WERI-Rb-1 (cell line): Measurements from ENCODE around the gene DCHS2.

Source experiments
- DNase-seq: peaks from one replicate; pipeline ENCODE4 v3.0.0-alpha.2; 2020
- H3K27ac ChIP-seq: fragments of 250-450 bp; sonication (Bioruptor Pico); 2 replicates; pipeline ENCODE4 v1.5.1; 2020; ENCODE audit warnings: mild to moderate bottlenecking, moderate library complexity
- H3K27me3 ChIP-seq: fragments of 250-450 bp; sonication (Bioruptor Pico); 2 replicates; pipeline ENCODE4 v1.5.1; 2021; ENCODE audit warnings: mild to moderate bottlenecking, low read depth, moderate library complexity; ENCODE audit not compliant: insufficient read depth, severe bottlenecking
- H3K36me3 ChIP-seq: fragments of 250-450 bp; sonication (Bioruptor Pico); 2 replicates; pipeline ENCODE4 v1.5.1; 2020; ENCODE audit warnings: mild to moderate bottlenecking, moderate library complexity
- H3K4me3 ChIP-seq: 2 replicates; pipeline ENCODE4 v1.5.1; 2011; ENCODE audit warnings: low read depth, mild to moderate bottlenecking, control low read depth, low read length
- H3K9me3 ChIP-seq: fragments of 250-450 bp; sonication (Bioruptor Pico); 2 replicates; pipeline ENCODE4 v1.5.1; 2021; ENCODE audit warnings: mild to moderate bottlenecking, moderate library complexity; ENCODE audit not compliant: severe bottlenecking
- TF ChIP-seq, protein P1 (sequence below): IDR thresholded peaks from 2 replicates; pipeline ENCODE4 v1.5.1; 2011; ENCODE audit warnings: low read depth, mild to moderate bottlenecking, control low read depth, inconsistent platforms, low read length

DCHS2 gene

DNA sequence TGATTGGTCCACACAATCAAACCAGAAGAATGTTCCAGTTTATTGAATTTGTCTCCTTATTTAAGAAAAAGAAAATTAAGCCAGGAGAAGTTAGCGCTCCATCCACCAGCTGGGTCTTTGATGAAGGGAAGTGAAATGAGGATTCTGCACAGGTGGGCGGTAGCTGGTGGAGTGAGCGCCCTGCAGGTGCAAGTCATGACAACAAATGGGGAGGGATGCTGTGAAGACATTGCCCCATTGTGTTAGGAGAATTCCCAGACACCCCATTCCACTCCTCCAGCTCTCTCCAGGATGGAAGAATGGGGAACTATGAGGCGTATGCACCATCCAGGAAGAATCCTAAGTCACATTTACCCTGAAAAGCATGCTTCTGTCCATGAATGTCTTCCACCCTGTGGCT, 35.7 kb upstream of the DCHS2 start:
- TF ChIP-seq, protein P1, sequence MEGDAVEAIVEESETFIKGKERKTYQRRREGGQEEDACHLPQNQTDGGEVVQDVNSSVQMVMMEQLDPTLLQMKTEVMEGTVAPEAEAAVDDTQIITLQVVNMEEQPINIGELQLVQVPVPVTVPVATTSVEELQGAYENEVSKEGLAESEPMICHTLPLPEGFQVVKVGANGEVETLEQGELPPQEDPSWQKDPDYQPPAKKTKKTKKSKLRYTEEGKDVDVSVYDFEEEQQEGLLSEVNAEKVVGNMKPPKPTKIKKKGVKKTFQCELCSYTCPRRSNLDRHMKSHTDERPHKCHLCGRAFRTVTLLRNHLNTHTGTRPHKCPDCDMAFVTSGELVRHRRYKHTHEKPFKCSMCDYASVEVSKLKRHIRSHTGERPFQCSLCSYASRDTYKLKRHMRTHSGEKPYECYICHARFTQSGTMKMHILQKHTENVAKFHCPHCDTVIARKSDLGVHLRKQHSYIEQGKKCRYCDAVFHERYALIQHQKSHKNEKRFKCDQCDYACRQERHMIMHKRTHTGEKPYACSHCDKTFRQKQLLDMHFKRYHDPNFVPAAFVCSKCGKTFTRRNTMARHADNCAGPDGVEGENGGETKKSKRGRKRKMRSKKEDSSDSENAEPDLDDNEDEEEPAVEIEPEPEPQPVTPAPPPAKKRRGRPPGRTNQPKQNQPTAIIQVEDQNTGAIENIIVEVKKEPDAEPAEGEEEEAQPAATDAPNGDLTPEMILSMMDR, result no peak
- Histone ChIP-seq H3K27me3 (peaks cover 12% of the 10 kb centered on the region), H3K4me3 (no peak overlapping the region), H3K9me3 (no peaks in the 10 kb centered on the region), H3K36me3 (no peaks in the 10 kb centered on the region), H3K27ac (no peak overlapping the region)
- no peak for DNase-seq

DNA sequence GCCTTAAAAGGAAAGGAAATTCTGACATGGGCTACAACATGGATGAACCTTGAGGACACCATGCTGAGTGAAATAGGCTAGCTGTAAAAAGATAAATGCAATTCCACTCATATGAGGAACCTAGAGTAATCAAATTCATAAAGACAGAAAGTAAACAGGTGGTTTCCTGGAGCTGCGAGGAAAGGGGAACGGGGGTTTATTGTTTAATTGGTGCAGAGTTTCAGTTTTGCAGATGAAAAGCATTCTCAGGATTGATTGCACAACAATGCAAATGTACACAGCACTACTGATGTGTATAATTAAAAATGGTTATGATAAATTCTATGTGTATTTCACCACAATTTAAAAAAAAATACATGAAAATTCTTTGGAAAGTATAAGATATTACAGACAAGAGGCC, 34.6 kb upstream of the DCHS2 start:
- Histone ChIP-seq H3K36me3 (no peaks in the 10 kb centered on the region), H3K4me3 (no peak overlapping the region), H3K9me3 (no peaks in the 10 kb centered on the region), H3K27me3 (peaks cover 12% of the 10 kb centered on the region), H3K27ac (no peak overlapping the region)
- TF ChIP-seq, protein P1, result no peak
- DNase-seq, result no peak

DNA sequence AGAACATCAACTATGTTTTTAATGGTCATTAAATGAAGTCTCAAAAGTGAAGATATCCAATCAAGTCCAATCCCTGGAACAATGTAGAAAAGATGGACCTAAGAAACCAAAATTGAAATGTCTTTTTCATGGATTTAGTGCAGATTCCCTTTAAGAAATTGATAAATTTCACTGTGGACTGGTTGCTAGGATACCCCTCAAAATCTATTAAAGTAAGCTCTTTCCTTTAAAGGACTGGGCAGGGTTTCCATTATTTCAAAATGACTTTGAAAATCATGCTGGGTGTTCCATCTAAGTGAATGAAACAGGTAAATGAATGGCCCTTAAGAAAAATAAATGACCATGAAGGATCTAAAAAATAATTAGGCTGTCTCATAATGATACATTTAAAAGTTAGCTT, 30.0 kb upstream of the DCHS2 start:
- no peak overlapping the region for H3K4me3 ChIP-seq
- no peak overlapping the region for H3K27ac ChIP-seq
- H3K36me3 ChIP-seq, result no peaks in the 10 kb centered on the region
- H3K9me3 ChIP-seq, result no peaks in the 10 kb centered on the region
- peaks cover 10% of the 10 kb centered on the region for H3K27me3 ChIP-seq
- DNase-seq, result no peak
- TF ChIP-seq, protein P1, result no peak

DNA sequence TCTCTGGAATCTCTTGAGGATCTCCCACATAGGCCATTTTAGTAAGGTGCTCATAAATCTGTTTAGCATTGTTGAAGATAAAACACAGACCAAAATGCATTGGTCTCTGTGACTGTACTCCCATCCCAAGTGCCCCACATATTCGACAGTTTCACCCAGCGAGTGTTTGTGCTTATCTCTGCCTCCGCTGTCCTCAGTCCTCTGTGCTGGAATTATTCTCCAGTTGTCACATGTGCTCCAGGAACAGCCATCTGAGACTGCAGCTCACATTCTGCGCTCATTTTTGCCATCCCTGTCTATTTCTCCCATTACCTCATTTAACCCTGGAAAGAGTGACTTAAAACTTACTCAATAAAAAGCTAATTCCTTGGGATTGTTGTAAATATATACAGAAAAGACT, 27.6 kb upstream of the DCHS2 start:
- TF ChIP-seq, protein P1, result no peak
- Histone ChIP-seq H3K27me3 (peaks cover 10% of the 10 kb centered on the region), H3K27ac (no peak overlapping the region), H3K4me3 (no peak overlapping the region), H3K9me3 (no peaks in the 10 kb centered on the region), H3K36me3 (no peaks in the 10 kb centered on the region)
- DNase-seq, result no peak

DNA sequence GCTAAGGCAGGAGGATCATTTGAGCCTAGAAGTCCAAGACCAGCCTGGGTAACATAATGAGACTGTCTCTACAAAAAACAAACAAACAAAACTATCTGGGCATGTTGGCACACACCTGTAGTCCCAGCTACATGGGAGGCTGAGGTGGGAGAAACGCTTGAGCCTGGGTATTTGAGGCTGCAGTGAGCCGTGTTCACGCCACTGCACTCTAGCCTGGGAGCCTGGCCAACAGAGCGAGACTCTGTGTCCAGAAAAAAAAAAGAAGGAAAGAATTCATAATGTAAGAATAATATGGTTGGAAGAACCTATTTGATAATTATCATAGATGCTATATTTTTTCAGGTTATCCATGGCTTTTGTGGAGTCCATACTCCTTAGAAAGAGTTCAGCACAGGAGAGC, 26.0 kb upstream of the DCHS2 start:
- TF ChIP-seq, protein P1, result no peak

DNA sequence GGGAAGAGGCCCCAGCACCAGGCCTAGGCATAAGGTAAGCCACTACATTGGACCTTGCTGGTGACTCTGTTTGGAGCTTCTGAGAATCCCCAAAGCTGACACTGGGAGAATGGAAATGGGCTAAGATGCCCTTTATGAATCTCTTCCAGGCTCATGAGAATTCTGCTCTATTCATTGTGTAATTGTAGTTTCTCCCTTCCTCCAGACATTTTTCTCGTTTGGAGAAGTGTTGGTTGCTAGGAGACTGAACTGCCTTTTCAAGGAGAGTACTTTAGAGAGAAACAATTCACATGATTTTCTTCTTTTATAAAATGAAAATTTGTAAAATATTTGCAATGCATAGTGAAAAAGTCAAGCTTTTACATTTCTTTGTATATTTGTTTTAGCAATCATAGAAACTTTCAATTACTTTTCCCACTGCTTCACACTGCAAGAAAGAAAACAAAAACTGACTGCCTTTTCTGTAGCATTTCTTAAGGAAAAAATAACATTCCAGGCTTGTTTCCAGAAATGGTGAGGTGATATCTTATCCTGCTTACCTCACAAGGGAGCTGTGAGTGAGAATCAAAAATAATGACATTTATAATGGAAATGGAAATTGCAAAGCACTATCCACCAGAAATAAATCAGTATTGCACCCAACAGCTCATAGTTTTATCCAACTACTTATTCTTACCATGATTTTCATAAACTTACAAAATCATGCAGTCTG, 24.9 kb upstream of the DCHS2 start:
- no peak overlapping the region for H3K4me3 ChIP-seq
- DNase-seq, result no peak
- peaks cover 10% of the 10 kb centered on the region for H3K27me3 ChIP-seq
- H3K9me3 ChIP-seq, result no peaks in the 10 kb centered on the region
- H3K36me3 ChIP-seq, result no peaks in the 10 kb centered on the region
- TF ChIP-seq, protein P1, result no peak
- H3K27ac ChIP-seq, result no peak overlapping the region

More for the DNA sequence above, 26.0 kb upstream of the DCHS2 start:
- Histone ChIP-seq H3K4me3 (no peak overlapping the region), H3K36me3 (no peaks in the 10 kb centered on the region), H3K27ac (no peak overlapping the region), H3K27me3 (peaks cover 10% of the 10 kb centered on the region), H3K9me3 (no peaks in the 10 kb centered on the region)
- no peak for DNase-seq
